ENCODE measurements around the gene SUCNR1.

SUCNR1 gene

GRCh38 chr3:151891721-151892120, 18.3 kb downstream of the SUCNR1 start:
- H3K4me1 ChIP-seq (ENCODE audit: control insufficient read depth in 1 of 2, insufficient read depth in 2 of 2, low read length in 2 of 2), result no peaks in the 10 kb centered on the region
- no peak for DNase-seq

GRCh38 chr3:151894219-151894618, 20.8 kb downstream of the SUCNR1 start:
- Histone ChIP-seq H2BK12ac (ENCODE audit: low read length) (no peak overlapping the region), H2AK5ac (ENCODE audit: low read length) (no peak overlapping the region), H3K4ac (ENCODE audit: low read depth, low read length) (no peak overlapping the region), H3K79me2 (ENCODE audit: control insufficient read depth, insufficient read depth, low read length, poor library complexity) (no peaks in the 10 kb centered on the region), H3K18ac (ENCODE audit: low read length) (no peak overlapping the region), H3K4me3 (ENCODE audit: low read depth, low read length) (no peak overlapping the region), H4K8ac (ENCODE audit: low read depth, low read length) (no peak overlapping the region), H3K4me2 (ENCODE audit: low read length) (no peak overlapping the region), H3K36me3 (ENCODE audit: control insufficient read depth in 1 of 2, insufficient read depth in 2 of 2, low read length in 2 of 2) (no peaks in the 10 kb centered on the region), H3K9ac (ENCODE audit: low read length) (no peak overlapping the region), H3K23ac (ENCODE audit: low read length) (no peak overlapping the region), H3K9me3 (ENCODE audit: insufficient read depth, low read depth, low read length) (no peaks in the 10 kb centered on the region), H3K27me3 (ENCODE audit: insufficient read depth, low read length) (no peaks in the 10 kb centered on the region), H4K12ac (ENCODE audit: low read depth, low read length) (no peak overlapping the region), H2AFZ (ENCODE audit: insufficient read depth, low read length, poor library complexity) (no peak overlapping the region), H2BK120ac (ENCODE audit: insufficient read depth, low read length, poor library complexity) (no peak overlapping the region), H3K27ac (ENCODE audit: low read depth, low read length) (no peak overlapping the region), H4K91ac (ENCODE audit: low read depth, low read length) (no peak overlapping the region), H3K14ac (ENCODE audit: low read length) (no peak overlapping the region), H3K4me1 (ENCODE audit: control insufficient read depth in 1 of 2, insufficient read depth in 2 of 2, low read length in 2 of 2) (peaks cover 0 to 3% of the 10 kb centered on the region in 2 experiments), H3K79me1 (ENCODE audit: low read length) (no peaks in the 10 kb centered on the region), H2BK5ac (ENCODE audit: low read depth, low read length, poor library complexity) (no peak overlapping the region)
- DNase-seq, result no peak

More at GRCh38 chr3:151891721-151892120, 18.3 kb downstream of the SUCNR1 start:
- H3K79me2 ChIP-seq (ENCODE audit: control insufficient read depth, insufficient read depth, low read length, poor library complexity), result no peaks in the 10 kb centered on the region
- H3K4ac ChIP-seq (ENCODE audit: low read depth, low read length), result no peak overlapping the region
- H3K9me3 ChIP-seq (ENCODE audit: insufficient read depth, low read depth, low read length), result no peaks in the 10 kb centered on the region
- no peak overlapping the region for H3K14ac ChIP-seq (ENCODE audit: low read length)
- no CpG with 5 or more reads among the region's 5 CpGs for WGBS (ENCODE audit: extremely low coverage, insufficient coverage, insufficient read length)
- H4K91ac ChIP-seq (ENCODE audit: low read depth, low read length), result no peak overlapping the region
- no peak overlapping the region for H3K9ac ChIP-seq (ENCODE audit: low read length)
- no peak overlapping the region for H4K12ac ChIP-seq (ENCODE audit: low read depth, low read length)
- no peak overlapping the region for H2AFZ ChIP-seq (ENCODE audit: insufficient read depth, low read length, poor library complexity)
- no peaks in the 10 kb centered on the region for H3K79me1 ChIP-seq (ENCODE audit: low read length)
- H2AK5ac ChIP-seq (ENCODE audit: low read length), result no peak overlapping the region
- H3K36me3 ChIP-seq (ENCODE audit: control insufficient read depth in 1 of 2, insufficient read depth in 2 of 2, low read length in 2 of 2), result no peaks in the 10 kb centered on the region
- H2BK120ac ChIP-seq (ENCODE audit: insufficient read depth, low read length, poor library complexity), result no peak overlapping the region
- H3K27ac ChIP-seq (ENCODE audit: low read depth, low read length), result no peak overlapping the region
- no peaks in the 10 kb centered on the region for H3K27me3 ChIP-seq (ENCODE audit: insufficient read depth, low read length)
- no peak overlapping the region for H3K4me2 ChIP-seq (ENCODE audit: low read length)
- no peak overlapping the region for H3K18ac ChIP-seq (ENCODE audit: low read length)
- no peak overlapping the region for H4K8ac ChIP-seq (ENCODE audit: low read depth, low read length)
- no peak overlapping the region for H3K23ac ChIP-seq (ENCODE audit: low read length)
- H2BK5ac ChIP-seq (ENCODE audit: low read depth, low read length, poor library complexity), result no peak overlapping the region
- no peak overlapping the region for H2BK12ac ChIP-seq (ENCODE audit: low read length)
- H3K4me3 ChIP-seq (ENCODE audit: low read depth, low read length), result no peak overlapping the region

DNA sequence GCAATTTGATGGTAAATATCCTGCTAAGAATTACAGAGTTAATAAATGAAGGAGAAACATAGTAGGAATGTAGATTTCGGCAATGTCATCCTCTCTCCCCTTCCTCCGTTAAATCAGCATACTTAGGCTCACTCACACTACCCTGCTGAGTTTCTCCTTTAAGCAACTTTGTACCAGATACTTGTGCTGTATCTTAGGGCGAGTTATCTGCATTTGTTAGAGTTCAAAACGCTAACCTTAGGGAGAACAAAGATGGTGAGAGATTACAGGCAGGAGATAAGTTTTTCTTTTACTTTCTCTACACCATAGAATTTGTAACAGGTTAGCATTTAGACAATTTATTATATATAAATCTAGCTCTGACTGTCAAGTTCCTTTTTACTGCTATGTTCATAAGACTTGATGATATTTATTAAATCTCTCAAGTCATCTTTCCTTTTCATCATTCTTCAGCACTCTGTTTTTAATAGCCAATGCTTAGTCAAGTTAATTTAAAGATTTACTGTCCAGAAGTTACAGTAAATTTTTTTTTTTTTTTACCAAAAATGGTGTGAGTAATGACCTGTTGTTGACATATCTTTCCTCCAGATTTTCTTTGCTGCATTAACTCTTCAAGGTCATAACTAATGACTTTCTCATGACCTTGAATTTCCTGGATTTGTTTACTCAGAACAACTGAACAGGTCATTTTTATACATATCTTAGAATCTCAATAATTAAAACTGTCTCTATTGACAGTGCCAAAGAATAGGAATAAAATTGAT, 22.2 kb downstream of the SUCNR1 start:
- H3K4me1 ChIP-seq (ENCODE audit: control insufficient read depth in 1 of 2, insufficient read depth in 2 of 2, low read length in 2 of 2), result peaks cover 3 to 6% of the 10 kb centered on the region in 2 experiments
- H3K18ac ChIP-seq (ENCODE audit: low read length), result no peak overlapping the region
- no peak overlapping the region for H3K4ac ChIP-seq (ENCODE audit: low read depth, low read length)
- no peak overlapping the region for H3K14ac ChIP-seq (ENCODE audit: low read length)
- no CpG with 5 or more reads among the region's 4 CpGs for WGBS (ENCODE audit: extremely low coverage, insufficient coverage, insufficient read length)
- H3K36me3 ChIP-seq (ENCODE audit: control insufficient read depth in 1 of 2, insufficient read depth in 2 of 2, low read length in 2 of 2), result no peaks in the 10 kb centered on the region
- peaks cover 2% of the 10 kb centered on the region for H3K79me2 ChIP-seq (ENCODE audit: control insufficient read depth, insufficient read depth, low read length, poor library complexity)
- DNase-seq, result peak in 1 of 2 donors; percentile 13
- no peak overlapping the region for H2AFZ ChIP-seq (ENCODE audit: insufficient read depth, low read length, poor library complexity)
- no peak overlapping the region for H4K12ac ChIP-seq (ENCODE audit: low read depth, low read length)
- H3K9me3 ChIP-seq (ENCODE audit: insufficient read depth, low read depth, low read length), result no peaks in the 10 kb centered on the region
- H2BK5ac ChIP-seq (ENCODE audit: low read depth, low read length, poor library complexity), result no peak overlapping the region
- no peak overlapping the region for H2BK120ac ChIP-seq (ENCODE audit: insufficient read depth, low read length, poor library complexity)
- no peak overlapping the region for H3K4me2 ChIP-seq (ENCODE audit: low read length)
- H2BK12ac ChIP-seq (ENCODE audit: low read length), result no peak overlapping the region
- no peak overlapping the region for H3K23ac ChIP-seq (ENCODE audit: low read length)
- no peak overlapping the region for H3K27ac ChIP-seq (ENCODE audit: low read depth, low read length)
- no peak overlapping the region for H4K8ac ChIP-seq (ENCODE audit: low read depth, low read length)
- H3K9ac ChIP-seq (ENCODE audit: low read length), result no peak overlapping the region
- H3K4me3 ChIP-seq (ENCODE audit: low read depth, low read length), result no peak overlapping the region
- no peaks in the 10 kb centered on the region for H3K27me3 ChIP-seq (ENCODE audit: insufficient read depth, low read length)
- no peak overlapping the region for H2AK5ac ChIP-seq (ENCODE audit: low read length)
- H3K79me1 ChIP-seq (ENCODE audit: low read length), result peaks cover 5% of the 10 kb centered on the region
- no peak overlapping the region for H4K91ac ChIP-seq (ENCODE audit: low read depth, low read length)

GRCh38 chr3:151896246-151897012, 23.0 kb downstream of the SUCNR1 start:
- no peak overlapping the region for H2BK12ac ChIP-seq (ENCODE audit: low read length)
- no peak overlapping the region for H4K91ac ChIP-seq (ENCODE audit: low read depth, low read length)
- H3K79me2 ChIP-seq (ENCODE audit: control insufficient read depth, insufficient read depth, low read length, poor library complexity), result peaks cover 2% of the 10 kb centered on the region
- no peak overlapping the region for H3K4me2 ChIP-seq (ENCODE audit: low read length)
- no peaks in the 10 kb centered on the region for H3K27me3 ChIP-seq (ENCODE audit: insufficient read depth, low read length)
- no peak overlapping the region for H2BK5ac ChIP-seq (ENCODE audit: low read depth, low read length, poor library complexity)
- no peak overlapping the region for H2BK120ac ChIP-seq (ENCODE audit: insufficient read depth, low read length, poor library complexity)
- H3K18ac ChIP-seq (ENCODE audit: low read length), result no peak overlapping the region
- H2AFZ ChIP-seq (ENCODE audit: insufficient read depth, low read length, poor library complexity), result no peak overlapping the region
- no CpG with 5 or more reads among the region's 4 CpGs for WGBS (ENCODE audit: extremely low coverage, insufficient coverage, insufficient read length)
- no peaks in the 10 kb centered on the region for H3K9me3 ChIP-seq (ENCODE audit: insufficient read depth, low read depth, low read length)
- no peak overlapping the region for H3K14ac ChIP-seq (ENCODE audit: low read length)
- no peak overlapping the region for H3K23ac ChIP-seq (ENCODE audit: low read length)
- no peak overlapping the region for H3K4me3 ChIP-seq (ENCODE audit: low read depth, low read length)
- no peak overlapping the region for H4K12ac ChIP-seq (ENCODE audit: low read depth, low read length)
- H4K8ac ChIP-seq (ENCODE audit: low read depth, low read length), result no peak overlapping the region
- H2AK5ac ChIP-seq (ENCODE audit: low read length), result no peak overlapping the region
- DNase-seq, result peak; percentile 55 to 74
- no peaks in the 10 kb centered on the region for H3K36me3 ChIP-seq (ENCODE audit: control insufficient read depth in 1 of 2, insufficient read depth in 2 of 2, low read length in 2 of 2)
- H3K4ac ChIP-seq (ENCODE audit: low read depth, low read length), result no peak overlapping the region
- peaks cover 3 to 9% of the 10 kb centered on the region in 2 experiments for H3K4me1 ChIP-seq (ENCODE audit: control insufficient read depth in 1 of 2, insufficient read depth in 2 of 2, low read length in 2 of 2)
- H3K27ac ChIP-seq (ENCODE audit: low read depth, low read length), result no peak overlapping the region
- H3K79me1 ChIP-seq (ENCODE audit: low read length), result peaks cover 5% of the 10 kb centered on the region
- H3K9ac ChIP-seq (ENCODE audit: low read length), result no peak overlapping the region

Data from trophoblast cell (in vitro differentiated cells and primary cell).